Thymus (tissue), 11 donors: Measurements from ENCODE around the gene CDH4. TPM values are rescaled to one million over a fixed set of nuclear protein-coding genes. Genes with fewer than 3 reads are reported as not detected.

Experiments used
- DNase-seq, 9 donors: peaks; one replicate each; pipeline ENCODE4 v3.0.0-alpha.2; 2013; ENCODE audit warnings: low spot score in 9 of 9, low read depth in 6 of 9, missing footprints in 1 of 9
- H3K27ac ChIP-seq, 2 donors: one replicate each; pipeline ENCODE4 v1.5.1; 2013; ENCODE audit warnings: control low read depth in 1 of 2, low read depth in 1 of 2, low read length in 1 of 2, mild to moderate bottlenecking in 1 of 2, moderate library complexity in 1 of 2
- H3K27me3 ChIP-seq, 2 donors: one replicate each; pipeline ENCODE4 v1.5.1; 2013; ENCODE audit warnings: low read length in 1 of 2; ENCODE audit not compliant: control insufficient read depth in 2 of 2, insufficient read depth in 1 of 2
- H3K36me3 ChIP-seq, 2 donors: one replicate each; pipeline ENCODE4 v1.5.1; 2013; ENCODE audit warnings: low read length in 1 of 2, mild to moderate bottlenecking in 1 of 2, moderate library complexity in 1 of 2; ENCODE audit not compliant: control insufficient read depth in 2 of 2, insufficient read depth in 2 of 2
- H3K4me1 ChIP-seq, 2 donors: one replicate each; pipeline ENCODE4 v1.5.1; 2013; ENCODE audit warnings: low read length in 2 of 2; ENCODE audit not compliant: control insufficient read depth in 2 of 2, insufficient read depth in 2 of 2
- H3K4me3 ChIP-seq, 2 donors: one replicate each; pipeline ENCODE4 v1.5.1; 2013; ENCODE audit warnings: low read length in 2 of 2, control low read depth in 1 of 2, mild to moderate bottlenecking in 1 of 2
- H3K9me3 ChIP-seq, 2 donors: one replicate each; pipeline ENCODE4 v1.5.1; 2013; ENCODE audit warnings: low read length in 1 of 2, mild to moderate bottlenecking in 1 of 2; ENCODE audit not compliant: control insufficient read depth in 2 of 2, insufficient read depth in 1 of 2
- WGBS: extraction: QIAGEN DNeasy Blood & Tissue Kit; methylation state at CpG from one replicate; pipeline ENCODE4 v1.1.7; 2013; 5-methylcytosine and 5-hydroxymethylcytosine counted together
- polyA plus RNA-seq: library from polyadenylated mRNA; stranded (reverse); fragments of 200-250 nt; gene quantifications from one replicate; pipeline ENCODE4 v1.2.3, GENCODE V29; 2013
- total RNA-seq: library from RNA; stranded (reverse); fragments of 120-200 nt; gene quantifications from one replicate; pipeline ENCODE4 v1.2.4, GENCODE V29; 2013
- donor health status: healthy.

The CDH4 gene
- total and polyA plus RNA-seq, 2 donors = 0.34 to 0.61 TPM

DNA sequence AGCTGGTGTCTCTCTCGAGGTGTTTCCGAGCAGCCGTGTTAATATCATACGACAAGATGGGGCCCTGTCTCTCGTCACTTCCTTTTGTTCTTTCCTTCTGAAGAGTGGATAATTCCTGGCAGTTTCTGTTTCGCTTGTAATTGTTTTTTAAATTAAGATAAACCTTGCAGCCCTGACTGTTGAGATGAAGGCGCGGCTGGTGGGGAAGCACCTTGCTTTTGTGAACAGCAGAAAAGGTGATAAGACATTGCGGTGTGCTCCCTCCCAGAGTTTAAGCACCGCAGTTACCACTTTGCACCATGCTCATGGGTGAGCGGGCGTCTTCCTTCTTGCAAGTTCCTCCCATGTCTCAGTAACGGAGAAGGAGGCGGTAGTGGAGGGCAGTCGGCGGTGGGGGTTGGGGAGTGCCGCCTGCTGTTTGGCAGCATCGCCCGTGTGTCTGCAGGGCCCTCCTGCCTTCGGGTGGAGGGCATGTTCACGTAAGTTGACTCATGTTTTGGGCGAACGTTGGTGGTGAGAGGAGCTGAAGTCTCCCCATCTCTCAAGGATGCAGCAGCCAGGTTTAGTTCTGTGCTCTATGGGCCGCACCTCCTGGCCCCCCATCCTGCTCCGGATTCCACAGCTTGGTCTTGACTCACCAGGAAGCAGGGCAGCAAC, 467.8 kb downstream of the CDH4 start:
- Histone ChIP-seq H3K36me3 (no peaks in the 10 kb centered on the region), H3K9me3 (peaks cover 15 to 16% of the 10 kb centered on the region in 2 donors), H3K4me1 (no peaks in the 10 kb centered on the region), H3K4me3 (peak overlapping the region in 1 of 2 donors; percentile 13), H3K27ac (no peak overlapping the region), H3K27me3 (peaks cover 0 to 4% of the 10 kb centered on the region in 2 donors)
- DNase-seq = peak in 6 of 9 donors; percentile 1 to 39 (median 12)
- 50% methylated on average over 25 of the region's 25 CpGs for WGBS

DNA sequence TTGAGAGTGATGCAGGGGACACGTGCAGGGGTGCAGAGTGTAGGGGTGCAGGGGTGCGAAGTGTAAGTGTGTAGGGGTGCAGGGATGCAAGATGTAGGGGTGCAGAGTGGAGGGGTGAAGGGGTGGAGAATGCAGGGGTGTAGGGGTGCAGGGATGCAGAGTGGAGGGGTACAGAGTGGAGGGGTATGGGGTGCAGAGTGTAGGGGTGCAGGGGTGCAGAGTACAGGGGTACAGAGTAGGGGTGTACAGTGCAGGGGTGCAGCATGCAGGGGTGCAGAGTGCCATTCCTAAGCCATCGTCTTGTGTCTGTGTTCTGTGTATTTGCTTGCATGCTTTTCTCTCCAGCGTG, 468.3 kb downstream of the CDH4 start:
- Histone ChIP-seq H3K36me3 (no peaks in the 10 kb centered on the region), H3K4me1 (no peaks in the 10 kb centered on the region), H3K27me3 (peaks cover 0 to 4% of the 10 kb centered on the region in 2 donors), H3K9me3 (peaks cover 15 to 16% of the 10 kb centered on the region in 2 donors), H3K27ac (no peak overlapping the region), H3K4me3 (no peak overlapping the region)
- no peak for DNase-seq
- 78% methylated on average over 4 of the region's 4 CpGs for WGBS

DNA sequence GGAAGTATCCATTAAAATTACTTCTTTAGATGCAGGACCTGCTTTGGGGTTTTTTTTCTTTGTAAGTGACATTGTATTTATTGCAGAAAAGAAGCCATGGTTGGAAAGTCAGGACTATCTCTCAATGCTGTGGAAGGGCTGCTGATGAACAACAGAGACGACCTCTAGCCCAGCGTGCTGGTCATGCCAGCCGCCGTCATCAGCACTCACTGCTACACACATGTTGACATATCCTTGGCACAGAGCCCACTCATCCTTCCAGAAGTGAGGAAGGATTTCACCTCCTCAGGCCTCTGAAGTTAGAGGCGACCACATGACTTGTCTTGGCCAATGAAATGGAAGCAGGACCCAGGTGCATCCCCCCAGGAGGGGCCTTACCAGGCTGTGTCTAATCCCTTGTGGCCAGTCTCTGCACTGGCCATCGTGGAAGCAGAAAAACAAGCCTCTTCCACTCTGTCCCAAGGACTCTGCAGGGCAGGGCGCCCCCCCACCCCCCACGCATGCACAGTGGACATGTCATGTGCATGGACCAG, 470.2 kb downstream of the CDH4 start:
- H3K27ac ChIP-seq = no peak overlapping the region
- H3K9me3 ChIP-seq = peaks cover 0 to 9% of the 10 kb centered on the region in 2 donors
- no peaks in the 10 kb centered on the region for H3K36me3 ChIP-seq
- no peaks in the 10 kb centered on the region for H3K4me1 ChIP-seq
- peaks cover 0 to 4% of the 10 kb centered on the region in 2 donors for H3K27me3 ChIP-seq
- 91% methylated on average over 8 of the region's 8 CpGs for WGBS
- no peak overlapping the region for H3K4me3 ChIP-seq
- no peak for DNase-seq

DNA sequence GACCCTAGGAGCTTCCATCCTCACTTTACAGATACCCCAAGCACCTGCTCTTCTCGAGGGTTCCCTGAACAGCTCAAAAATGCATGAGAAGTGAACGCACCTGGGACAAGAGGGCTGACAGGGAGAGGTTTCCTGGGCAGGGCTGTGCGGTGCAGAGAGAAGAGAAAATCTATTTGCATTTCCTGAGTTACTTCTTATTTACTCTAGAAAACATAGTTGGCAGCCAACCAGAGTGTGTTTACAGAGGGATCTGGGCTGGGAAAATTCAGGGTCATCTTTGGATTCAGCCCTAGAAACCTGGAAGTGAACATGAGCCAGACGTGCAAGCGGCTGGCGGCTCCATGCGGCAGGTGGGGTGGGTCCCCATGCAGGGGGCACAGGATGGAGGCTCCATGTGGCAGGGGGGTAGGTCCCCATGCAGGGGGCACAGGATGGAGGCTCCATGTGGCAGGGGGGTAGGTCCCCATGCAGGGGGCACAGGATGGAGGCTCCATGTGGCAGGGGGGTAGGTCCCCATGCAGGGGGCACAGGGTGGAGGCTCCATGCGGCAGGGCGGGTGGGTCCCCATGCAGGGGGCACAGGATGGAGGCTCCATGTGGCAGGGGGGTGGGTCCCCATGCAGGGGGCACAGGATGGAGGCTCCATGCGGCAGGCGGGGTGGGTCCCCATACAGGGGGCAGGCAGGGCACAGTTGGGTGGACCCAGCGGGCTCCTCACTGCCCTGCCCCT, 471.6 kb downstream of the CDH4 start:
- no peak for DNase-seq
- Histone ChIP-seq H3K4me3 (no peak overlapping the region), H3K9me3 (peaks cover 0 to 2% of the 10 kb centered on the region in 2 donors), H3K27ac (no peak overlapping the region), H3K36me3 (no peaks in the 10 kb centered on the region), H3K4me1 (no peaks in the 10 kb centered on the region), H3K27me3 (peaks cover 0 to 4% of the 10 kb centered on the region in 2 donors)
- whole genome bisulfite sequencing = 82% methylated on average over 12 of the region's 12 CpGs

DNA sequence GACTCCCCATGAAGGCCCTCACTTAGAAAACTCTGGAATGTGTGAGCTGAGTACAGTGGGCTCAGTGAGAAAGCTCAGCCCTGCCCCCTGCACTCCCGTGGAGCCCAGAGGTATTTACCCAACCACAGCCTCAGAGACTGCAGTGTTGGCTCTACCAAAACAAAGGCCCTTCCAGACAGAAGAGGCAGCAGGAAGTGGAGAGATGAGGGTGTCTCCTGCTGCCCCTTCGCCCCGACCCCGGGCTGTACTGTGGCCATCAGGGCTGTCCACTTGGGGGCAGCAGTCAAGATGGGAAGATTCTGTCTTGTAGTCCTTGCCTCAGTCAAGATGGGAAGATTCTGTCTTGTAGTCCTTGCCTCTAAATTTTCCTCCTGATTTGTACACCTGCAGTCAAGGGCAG, 472.3 kb downstream of the CDH4 start:
- Histone ChIP-seq H3K4me3 (no peak overlapping the region), H3K9me3 (peaks cover 0 to 2% of the 10 kb centered on the region in 2 donors), H3K27ac (no peak overlapping the region), H3K27me3 (peaks cover 0 to 4% of the 10 kb centered on the region in 2 donors), H3K4me1 (no peaks in the 10 kb centered on the region), H3K36me3 (no peaks in the 10 kb centered on the region)
- DNase-seq = no peak
- 12% methylated on average over 4 of the region's 4 CpGs for WGBS

DNA sequence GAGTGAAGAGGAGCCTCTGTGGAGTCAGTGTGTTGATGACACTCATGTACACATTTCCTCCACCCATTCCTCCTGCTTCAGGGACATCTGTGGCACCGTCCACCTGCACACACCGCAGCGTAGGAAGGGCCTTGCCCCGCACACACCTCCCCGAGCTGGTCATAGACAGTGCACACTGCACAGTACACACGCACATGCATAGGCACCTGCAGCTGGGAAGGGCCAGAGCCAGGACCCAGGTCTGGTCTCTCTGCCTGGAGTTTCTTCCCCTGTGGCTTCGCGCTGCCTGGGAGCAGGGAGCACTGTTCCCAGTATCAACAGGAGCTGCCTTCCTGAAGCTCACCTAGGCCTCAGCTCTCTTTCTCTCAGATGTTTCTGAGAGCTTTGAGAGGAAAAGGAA, 473.1 kb downstream of the CDH4 start:
- no peaks in the 10 kb centered on the region for H3K36me3 ChIP-seq
- no peak overlapping the region for H3K27ac ChIP-seq
- no peak overlapping the region for H3K4me3 ChIP-seq
- 90% methylated on average over 8 of the region's 8 CpGs for WGBS
- peaks cover 0 to 2% of the 10 kb centered on the region in 2 donors for H3K9me3 ChIP-seq
- no peaks in the 10 kb centered on the region for H3K4me1 ChIP-seq
- no peak for DNase-seq
- H3K27me3 ChIP-seq = peaks cover 0 to under 1% of the 10 kb centered on the region in 2 donors

DNA sequence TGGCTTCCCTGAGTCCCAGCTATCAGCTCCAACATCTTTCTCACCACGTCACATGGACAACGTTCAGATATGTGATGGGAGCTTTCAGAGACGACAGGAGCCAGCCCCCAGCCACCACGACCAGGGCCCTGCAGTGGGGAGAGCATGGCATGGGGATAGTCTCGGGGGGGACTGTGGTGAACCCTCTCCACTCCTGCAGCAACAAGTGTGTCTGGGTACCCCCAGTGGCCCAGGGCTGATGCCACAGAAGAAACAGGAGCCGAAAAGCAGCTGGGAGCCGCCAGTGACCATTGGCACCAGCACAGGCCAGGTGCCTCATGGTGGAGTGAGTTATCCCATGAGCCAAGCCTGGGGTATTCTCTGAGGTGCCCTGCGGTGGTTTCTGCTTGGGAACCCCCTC, 473.9 kb downstream of the CDH4 start:
- no peak overlapping the region for H3K27ac ChIP-seq
- H3K9me3 ChIP-seq = peaks cover 0 to 4% of the 10 kb centered on the region in 2 donors
- H3K4me1 ChIP-seq = no peaks in the 10 kb centered on the region
- H3K27me3 ChIP-seq = no peaks in the 10 kb centered on the region
- no peaks in the 10 kb centered on the region for H3K36me3 ChIP-seq
- WGBS = 92% methylated on average over 8 of the region's 8 CpGs
- H3K4me3 ChIP-seq = no peak overlapping the region
- no peak for DNase-seq

DNA sequence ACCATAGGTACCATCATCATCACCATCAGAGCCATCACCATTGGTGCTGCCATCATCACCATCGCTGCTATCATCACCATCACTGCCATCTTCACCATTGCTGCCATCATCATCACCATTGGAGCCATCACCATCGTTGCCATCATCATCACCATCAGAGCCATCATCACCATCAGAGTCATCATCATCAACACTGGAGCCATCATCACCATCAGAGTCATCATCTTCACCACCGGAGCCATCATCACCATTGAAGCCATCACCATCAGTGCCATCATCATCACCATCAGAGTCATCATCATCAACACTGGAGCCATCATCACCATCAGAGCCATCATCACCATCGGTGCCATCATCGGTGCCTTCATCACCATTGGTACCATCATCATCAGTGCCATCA, 474.9 kb downstream of the CDH4 start:
- no peaks in the 10 kb centered on the region for H3K27me3 ChIP-seq
- no peaks in the 10 kb centered on the region for H3K4me1 ChIP-seq
- H3K27ac ChIP-seq = no peak overlapping the region
- no peak for DNase-seq
- peaks cover 0 to 4% of the 10 kb centered on the region in 2 donors for H3K9me3 ChIP-seq
- no peak overlapping the region for H3K4me3 ChIP-seq
- WGBS = 87% methylated on average over 5 of the region's 5 CpGs
- no peaks in the 10 kb centered on the region for H3K36me3 ChIP-seq

DNA sequence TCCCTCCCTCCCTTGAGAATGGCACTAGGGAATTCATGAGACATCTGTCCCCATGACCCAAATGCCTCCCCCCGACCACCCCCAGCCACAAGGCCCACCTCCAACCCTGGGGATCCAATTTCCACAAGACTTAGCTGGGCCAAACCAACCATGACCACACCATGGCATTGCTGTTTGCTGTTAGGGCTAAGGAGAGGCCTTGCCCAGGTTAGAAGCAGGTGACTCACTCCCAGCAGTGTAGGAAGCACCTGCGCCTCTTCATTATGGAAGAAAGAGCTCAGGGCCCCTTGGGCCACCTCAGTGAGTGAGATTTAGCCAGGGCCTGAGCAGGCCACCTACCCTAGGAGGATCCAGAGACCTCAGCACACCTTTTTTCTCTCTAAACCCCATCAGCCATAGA, 475.7 kb downstream of the CDH4 start:
- no peak overlapping the region for H3K27ac ChIP-seq
- H3K9me3 ChIP-seq = peaks cover 0 to 5% of the 10 kb centered on the region in 2 donors
- 87% methylated on average over 2 of the region's 2 CpGs for WGBS
- H3K27me3 ChIP-seq = no peaks in the 10 kb centered on the region
- H3K36me3 ChIP-seq = no peaks in the 10 kb centered on the region
- no peaks in the 10 kb centered on the region for H3K4me1 ChIP-seq
- no peak overlapping the region for H3K4me3 ChIP-seq
- DNase-seq = no peak
